Fibroblast of villous mesenchyme (primary cell): ENCODE data around the gene IL18R1. TPM values are rescaled to one million over a fixed set of nuclear protein-coding genes. Genes with fewer than 3 reads are reported as not detected.

ENCODE experiments used
- DNase-seq: peaks from one replicate; pipeline ENCODE4 v3.0.0-alpha.2; 2010; ENCODE audit warnings: low read depth
- H3K4me3 ChIP-seq: 2 replicates; pipeline ENCODE4 v1.5.1; 2011; ENCODE audit warnings: low read depth, mild to moderate bottlenecking, low read length
- CTCF ChIP-seq: IDR thresholded peaks from 2 replicates; pipeline ENCODE4 v1.5.1; 2012; ENCODE audit warnings: low read depth, mild to moderate bottlenecking, low read length; ENCODE audit not compliant: insufficient read depth
- total RNA-seq: library from RNA; depleted of rRNA; stranded (reverse); fragments of >200 nt; gene quantifications from 2 replicates; pipeline ENCODE4 v1.2.3, GENCODE V29; 2012

IL18R1 gene
- total RNA-seq, 1 donor = 0.43 TPM

- no peak for TF ChIP-seq CTCF
- H3K4me3 ChIP-seq = no peak overlapping the region
- DNase-seq = no peak
These were observed 11.2 kb upstream of the IL18R1 start for GRCh38 chr2:102344397-102344796.

- no peak for TF ChIP-seq CTCF
- no peak for DNase-seq
- no peak overlapping the region for H3K4me3 ChIP-seq
These were observed 10.2 kb upstream of the IL18R1 start for GRCh38 chr2:102345329-102345920.

GRCh38 chr2:102346381-102347130 is 9.0 kb upstream of the IL18R1 start:
- no peak overlapping the region for H3K4me3 ChIP-seq
- DNase-seq = no peak
- no peak for TF ChIP-seq CTCF

- H3K4me3 ChIP-seq = no peak overlapping the region
- DNase-seq = no peak
- no peak for TF ChIP-seq CTCF
These were observed 5.3 kb upstream of the IL18R1 start for GRCh38 chr2:102350137-102350793.

GRCh38 chr2:102356381-102356712 is 751 bp downstream of the IL18R1 start:
- DNase-seq = no peak
- peak overlapping the region; percentile 73 for H3K4me3 ChIP-seq
- TF ChIP-seq CTCF = no peak

- DNase-seq = no peak
- no peak for TF ChIP-seq CTCF
- H3K4me3 ChIP-seq = no peak overlapping the region
These were observed 1.1 kb downstream of the IL18R1 start for GRCh38 chr2:102356741-102357140.
